Mesothelial cell of epicardium (in vitro differentiated cells): ENCODE results near the gene RBM19. TPM values are rescaled to one million over a fixed set of nuclear protein-coding genes. Genes with fewer than 3 reads are reported as not detected.
"Not testable (repeated sequence)": the region's sequence is repeated elsewhere in the genome, so short reads cannot be mapped to it uniquely, and the experiment has no call there.

Source experiments
- DNase-seq, 2 experiments: peaks; one replicate each; pipeline ENCODE4 v3.0.0; 2021; ENCODE audit warnings: low spot score in 2 of 2; ENCODE audit not compliant: unreplicated experiment in 2 of 2
- H3K27ac Mint-ChIP-seq: 2 replicates; pipeline ENCODE4 v1.8.0; 2021; ENCODE audit warnings: mixed read lengths
- H3K27me3 Mint-ChIP-seq: 2 replicates; pipeline ENCODE4 v1.8.0; 2021; ENCODE audit warnings: low read depth, mixed read lengths
- H3K36me3 Mint-ChIP-seq: 2 replicates; pipeline ENCODE4 v1.8.0; 2021; ENCODE audit warnings: mixed read lengths
- H3K4me1 Mint-ChIP-seq: 2 replicates; pipeline ENCODE4 v1.8.0; 2021; ENCODE audit warnings: mixed read lengths
- H3K4me3 Mint-ChIP-seq: 2 replicates; pipeline ENCODE4 v1.8.0; 2021; ENCODE audit warnings: mild to moderate bottlenecking, moderate library complexity, mixed read lengths
- H3K9me3 Mint-ChIP-seq: 2 replicates; pipeline ENCODE4 v1.8.0; 2021; ENCODE audit warnings: mixed read lengths
- total RNA-seq: library from RNA; stranded (reverse); gene quantifications from 3 replicates; pipeline ENCODE4 v1.2.1, GENCODE V29; 2021
- TF ChIP-seq, protein P1 (sequence below): fragments of 200-600 bp; sonication (generic); IDR thresholded peaks from one replicate; pipeline ENCODE4 v1.5.0; 2021; ENCODE audit warnings: antibody characterized with exemption; ENCODE audit not compliant: unreplicated experiment

RBM19 gene
- total RNA-seq, 1 donor from 2014 or later, result 43.4 TPM

DNA sequence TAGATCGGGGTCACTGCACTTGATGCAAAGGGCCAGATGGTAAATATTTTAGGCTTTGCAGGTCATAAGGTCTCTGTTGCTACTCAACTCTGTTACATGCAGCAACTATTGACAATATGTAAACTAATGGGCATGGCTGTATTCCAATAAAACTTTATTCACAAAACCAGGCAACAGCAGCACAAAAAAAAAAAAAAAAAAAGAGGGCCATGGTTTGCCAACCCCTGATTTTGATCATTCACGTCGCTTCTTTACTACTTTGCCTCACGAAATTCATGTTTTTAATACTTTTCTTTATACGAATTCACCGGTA, 152.9 kb downstream of the RBM19 start:
- no peak overlapping the region for H3K4me3 Mint-ChIP-seq
- TF ChIP-seq, protein P1, sequence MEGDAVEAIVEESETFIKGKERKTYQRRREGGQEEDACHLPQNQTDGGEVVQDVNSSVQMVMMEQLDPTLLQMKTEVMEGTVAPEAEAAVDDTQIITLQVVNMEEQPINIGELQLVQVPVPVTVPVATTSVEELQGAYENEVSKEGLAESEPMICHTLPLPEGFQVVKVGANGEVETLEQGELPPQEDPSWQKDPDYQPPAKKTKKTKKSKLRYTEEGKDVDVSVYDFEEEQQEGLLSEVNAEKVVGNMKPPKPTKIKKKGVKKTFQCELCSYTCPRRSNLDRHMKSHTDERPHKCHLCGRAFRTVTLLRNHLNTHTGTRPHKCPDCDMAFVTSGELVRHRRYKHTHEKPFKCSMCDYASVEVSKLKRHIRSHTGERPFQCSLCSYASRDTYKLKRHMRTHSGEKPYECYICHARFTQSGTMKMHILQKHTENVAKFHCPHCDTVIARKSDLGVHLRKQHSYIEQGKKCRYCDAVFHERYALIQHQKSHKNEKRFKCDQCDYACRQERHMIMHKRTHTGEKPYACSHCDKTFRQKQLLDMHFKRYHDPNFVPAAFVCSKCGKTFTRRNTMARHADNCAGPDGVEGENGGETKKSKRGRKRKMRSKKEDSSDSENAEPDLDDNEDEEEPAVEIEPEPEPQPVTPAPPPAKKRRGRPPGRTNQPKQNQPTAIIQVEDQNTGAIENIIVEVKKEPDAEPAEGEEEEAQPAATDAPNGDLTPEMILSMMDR, result no peak
- no peaks in the 10 kb centered on the region for H3K4me1 Mint-ChIP-seq
- no peak for DNase-seq
- peaks cover 4% of the 10 kb centered on the region for H3K36me3 Mint-ChIP-seq
- H3K27ac Mint-ChIP-seq, result no peak overlapping the region
- no peaks in the 10 kb centered on the region for H3K27me3 Mint-ChIP-seq
- no peaks in the 10 kb centered on the region for H3K9me3 Mint-ChIP-seq

DNA sequence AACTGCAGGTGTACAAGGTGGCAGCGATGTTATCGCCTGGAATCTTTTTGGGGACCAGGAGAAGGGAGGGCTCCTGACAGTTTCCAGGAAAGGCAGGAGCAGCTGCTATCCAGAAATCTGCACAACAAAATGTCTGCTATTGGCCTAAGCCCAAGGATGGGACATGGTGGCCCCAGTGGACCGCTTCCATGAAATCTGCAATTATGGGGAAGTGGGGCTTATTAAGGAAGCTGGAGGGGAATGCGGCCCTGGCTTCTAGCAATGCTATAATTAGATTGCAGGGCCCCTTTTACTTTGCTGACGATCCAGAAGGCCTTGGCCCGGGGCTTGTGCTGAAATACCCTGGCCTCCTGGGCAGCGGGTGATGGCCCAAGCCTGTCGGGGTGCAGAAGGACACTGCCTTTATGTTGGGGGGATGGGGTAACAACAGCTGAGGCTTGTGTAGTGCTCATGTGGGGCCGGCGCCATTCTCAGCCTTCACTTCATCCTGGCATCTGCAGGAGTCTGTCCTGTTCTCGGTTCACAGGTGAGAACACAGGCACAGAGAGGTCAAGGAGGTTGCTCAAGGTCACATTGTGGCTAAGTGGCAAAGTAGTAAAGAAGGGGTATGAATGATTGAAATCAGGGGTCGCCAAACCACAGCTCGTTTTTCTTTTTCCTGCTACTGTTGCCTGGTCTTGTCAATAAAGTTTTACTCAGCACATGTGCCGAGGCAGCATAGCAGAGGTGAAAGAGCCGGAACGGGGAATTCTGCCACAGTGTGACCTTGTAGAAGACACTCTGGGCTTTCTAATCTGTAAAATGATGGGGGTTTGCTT, 153.5 kb downstream of the RBM19 start:
- Mint-ChIP-seq H3K9me3 (no peaks in the 10 kb centered on the region), H3K36me3 (peaks cover 4% of the 10 kb centered on the region), H3K27me3 (no peaks in the 10 kb centered on the region), H3K27ac (no peak overlapping the region), H3K4me1 (no peaks in the 10 kb centered on the region), H3K4me3 (no peak overlapping the region)
- DNase-seq, result no peak
- TF ChIP-seq, protein P1, result no peak

DNA sequence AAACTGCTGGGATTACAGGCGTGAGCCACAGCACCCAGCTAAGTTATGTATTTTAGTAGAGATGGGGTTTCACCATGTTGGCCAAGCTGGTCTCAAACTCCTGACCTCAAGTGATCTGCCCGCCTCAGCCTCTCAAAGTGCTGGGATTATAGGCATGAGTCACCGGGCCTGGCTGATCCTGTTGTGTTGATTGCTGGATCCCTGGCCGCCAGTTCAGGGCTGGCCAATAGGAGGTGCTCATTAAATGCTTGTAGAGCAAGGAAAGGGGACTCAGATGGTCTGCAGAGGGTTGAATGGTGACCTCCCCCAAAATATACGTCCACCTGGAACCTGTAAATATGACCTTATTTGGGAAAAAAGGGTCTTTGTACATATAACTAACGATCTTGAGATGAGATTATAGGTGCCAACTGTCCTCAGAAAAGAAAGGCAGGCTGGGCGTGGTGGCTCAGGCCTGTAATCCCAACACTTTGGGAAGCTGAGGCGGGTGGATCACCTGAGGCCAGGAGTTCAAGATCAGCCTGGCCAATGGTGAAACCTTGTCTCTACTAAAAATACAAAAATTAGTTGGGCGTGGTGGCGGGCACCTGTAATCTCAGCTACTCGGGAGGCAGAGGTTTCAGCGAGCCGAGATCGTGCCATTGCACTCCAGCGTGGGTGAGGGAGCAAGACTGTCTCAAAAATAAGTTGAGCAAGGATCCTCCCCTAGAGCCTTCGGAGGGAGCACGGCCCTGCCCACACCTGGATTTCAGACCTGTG, 156.5 kb downstream of the RBM19 start:
- not testable (repeated sequence) for DNase-seq, H3K27ac Mint-ChIP-seq, H3K27me3 Mint-ChIP-seq, H3K36me3 Mint-ChIP-seq, H3K4me1 Mint-ChIP-seq, H3K4me3 Mint-ChIP-seq, H3K9me3 Mint-ChIP-seq

DNA sequence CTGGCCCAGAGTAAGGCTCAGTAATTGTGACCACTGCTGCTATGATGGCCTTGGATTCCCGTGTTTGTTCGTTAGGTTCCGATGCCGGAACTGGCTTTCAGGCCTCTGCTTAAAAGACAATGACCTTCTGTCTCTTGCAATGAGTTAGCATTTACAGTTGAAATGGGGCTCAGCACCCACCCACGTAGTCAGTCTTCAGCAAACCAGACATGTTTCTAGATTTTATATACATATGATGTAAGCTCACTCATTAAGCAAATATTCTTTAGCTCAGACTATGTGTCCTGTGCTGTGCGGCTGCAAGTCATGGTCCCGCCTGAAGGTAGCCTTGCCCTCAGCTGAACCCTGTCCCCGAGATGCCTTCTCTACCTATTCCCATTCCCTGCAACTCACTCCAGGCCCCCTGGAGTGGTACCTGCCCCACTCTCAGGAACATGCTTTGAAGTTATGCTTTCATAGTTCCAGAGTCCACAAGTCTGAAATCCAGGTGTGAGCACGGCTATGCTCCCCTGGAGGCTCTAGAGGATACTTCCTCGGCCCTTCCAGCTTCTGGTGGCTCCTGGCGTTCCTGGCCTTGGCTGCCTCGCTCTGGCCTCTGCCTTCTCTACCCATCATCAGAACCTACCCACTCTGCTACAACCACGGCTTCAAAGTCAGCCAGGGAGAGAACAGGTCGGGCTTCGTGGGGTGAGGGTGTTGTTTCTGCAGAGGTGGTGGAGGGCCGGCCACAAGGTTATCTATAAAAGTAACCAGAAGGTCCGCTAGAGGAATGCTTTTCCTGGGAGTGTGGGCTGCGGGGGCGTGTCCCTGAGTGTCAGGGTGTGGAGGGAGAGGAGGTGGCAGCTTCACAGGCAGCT, 157.8 kb downstream of the RBM19 start:
- Mint-ChIP-seq H3K27me3 (no peaks in the 10 kb centered on the region), H3K9me3 (peaks cover 6% of the 10 kb centered on the region), H3K4me3 (no peak overlapping the region), H3K27ac (no peak overlapping the region), H3K4me1 (no peaks in the 10 kb centered on the region), H3K36me3 (peaks cover 8% of the 10 kb centered on the region)
- TF ChIP-seq, protein P1, result no peak
- no peak for DNase-seq

DNA sequence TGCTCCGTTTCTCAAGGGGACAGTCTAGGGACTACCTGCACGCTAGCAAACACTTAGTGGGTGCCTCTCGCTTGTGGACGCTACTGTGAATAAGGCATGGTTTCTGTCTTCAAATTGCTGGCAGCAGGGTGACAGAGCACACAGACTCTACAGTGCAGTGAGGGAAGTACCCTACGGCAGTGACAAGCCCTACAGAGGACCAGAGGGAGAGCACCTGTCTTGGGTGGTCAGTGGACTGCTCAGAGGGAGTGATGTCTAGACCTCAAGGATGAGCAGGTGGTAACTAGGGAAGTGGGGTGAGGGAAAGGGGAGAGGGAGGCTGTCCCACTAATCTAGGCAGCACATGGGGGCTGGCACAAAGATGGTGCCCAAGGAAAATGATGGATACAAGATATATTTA, 160.5 kb downstream of the RBM19 start:
- H3K36me3 Mint-ChIP-seq, result peaks cover 8% of the 10 kb centered on the region
- peaks cover 6% of the 10 kb centered on the region for H3K9me3 Mint-ChIP-seq
- TF ChIP-seq, protein P1, result no peak
- H3K4me3 Mint-ChIP-seq, result no peak overlapping the region
- H3K4me1 Mint-ChIP-seq, result no peaks in the 10 kb centered on the region
- H3K27me3 Mint-ChIP-seq, result no peaks in the 10 kb centered on the region
- DNase-seq, result no peak
- no peak overlapping the region for H3K27ac Mint-ChIP-seq
